Stimulated activated CD4-positive, alpha-beta T cell treated with anti-CD3 and anti-CD28 coated beads, Interleukin-2, amount 100 ng/mL, for 24 hours (primary cell): ENCODE data around the gene DKK3.

Source experiments
- DNase-seq, 2 donors: peaks; one replicate each; pipeline ENCODE4 v3.0.0-alpha.2; 2020

Gene DKK3

DNA sequence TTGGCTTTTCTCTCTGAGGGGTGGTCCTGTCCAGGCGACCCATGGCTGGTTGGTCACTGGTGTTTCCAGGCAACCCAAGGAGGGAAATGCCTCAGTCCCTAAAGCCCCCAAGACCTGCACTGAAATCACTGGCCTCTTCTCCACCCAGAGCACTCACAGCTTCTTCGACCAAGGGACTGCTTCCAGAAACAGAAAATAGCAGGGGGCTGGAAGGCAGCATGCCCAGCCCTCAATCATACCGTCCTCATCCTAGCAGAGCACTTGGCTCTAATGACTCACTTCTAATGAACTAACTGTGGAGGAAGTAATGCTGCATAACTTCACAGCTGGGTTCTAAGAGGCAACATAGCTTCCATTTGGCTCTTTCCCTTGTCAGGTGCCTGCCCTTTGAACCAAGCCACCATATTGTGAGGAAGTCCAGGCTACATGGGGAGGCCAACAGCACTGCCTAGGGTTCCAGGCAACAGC lies 27.6 kb downstream of the DKK3 start:
- no peak for DNase-seq

DNA sequence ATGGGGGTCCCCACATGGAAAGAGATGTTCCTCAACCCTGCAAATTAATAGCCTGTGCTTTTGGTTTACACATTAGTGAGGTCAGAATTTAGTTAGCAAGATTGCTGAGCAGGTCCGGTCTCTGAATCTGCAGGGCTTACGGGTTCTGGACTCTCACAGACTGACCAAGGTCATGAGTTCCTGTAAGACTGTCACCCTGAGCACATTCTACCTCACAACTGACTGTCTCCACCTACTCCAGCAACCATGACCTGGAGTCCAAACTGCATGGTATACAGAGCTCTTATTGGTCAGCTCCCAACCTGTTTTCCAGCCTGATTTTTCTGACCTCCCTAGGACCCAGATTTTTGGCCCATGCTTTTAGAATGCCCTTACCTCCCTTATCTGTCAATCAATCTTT lies 28.2 kb downstream of the DKK3 start:
- no peak for DNase-seq

DNA sequence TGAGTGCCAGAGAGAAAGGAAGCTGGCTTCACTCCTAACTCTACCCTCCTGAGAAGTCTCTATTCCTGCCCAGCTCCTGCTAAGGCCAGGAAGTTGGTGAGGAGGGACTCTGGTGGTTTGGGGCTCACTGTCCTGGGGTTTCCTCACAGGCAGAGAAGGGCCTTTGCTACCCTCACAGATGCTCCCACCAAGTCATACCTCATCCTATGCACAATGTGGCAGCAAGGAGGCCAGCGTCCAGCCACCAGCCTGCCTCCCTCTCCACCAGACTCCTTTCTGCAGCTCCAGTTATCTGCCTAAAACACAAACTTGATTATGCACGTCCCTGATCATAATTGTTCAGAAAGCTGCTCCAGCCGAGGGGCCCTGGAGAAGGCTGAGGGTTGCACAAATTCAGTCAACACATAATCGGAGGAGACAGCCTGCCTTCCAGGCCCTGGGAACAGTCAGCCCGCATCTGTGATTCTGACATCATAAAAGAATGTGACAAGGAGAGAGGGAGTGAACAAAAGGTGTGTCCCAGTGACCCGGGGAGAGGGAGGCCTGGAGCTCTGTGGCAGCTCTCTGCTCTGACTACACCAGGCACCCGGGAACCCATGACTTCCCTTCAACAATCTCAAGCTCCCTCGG lies 28.8 kb downstream of the DKK3 start:
- DNase-seq: no peak

GRCh38 chr11:11978792-11979487 lies 29.5 kb downstream of the DKK3 start:
- DNase-seq: no peak

DNA sequence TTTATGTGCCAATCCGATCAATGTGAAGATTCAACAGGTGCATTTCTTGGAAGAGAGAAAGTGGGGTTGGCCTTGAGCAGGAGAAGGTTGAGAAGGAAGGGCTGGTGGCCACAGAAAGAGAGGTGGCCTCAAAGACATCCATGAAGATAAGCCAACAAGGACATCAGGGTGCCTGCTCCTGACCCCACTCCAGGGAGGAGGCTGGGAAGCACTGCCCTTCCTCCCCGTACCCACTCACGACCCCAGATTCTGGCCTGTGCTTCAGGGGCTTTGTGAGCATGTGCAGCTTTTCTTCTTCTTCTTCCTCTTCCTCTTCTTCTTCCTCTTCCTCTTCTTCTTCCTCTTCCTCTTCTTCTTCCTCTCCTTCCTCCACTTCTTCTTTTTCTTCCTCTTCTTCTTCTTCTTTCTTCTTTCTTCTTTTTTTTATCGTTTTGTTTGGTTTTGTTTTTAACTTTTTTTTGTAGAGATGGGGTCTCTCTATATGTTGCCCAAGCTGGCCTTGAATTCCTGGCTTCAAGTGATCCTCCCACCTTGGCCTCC lies 30.3 kb downstream of the DKK3 start:
- DNase-seq: no peak

DNA sequence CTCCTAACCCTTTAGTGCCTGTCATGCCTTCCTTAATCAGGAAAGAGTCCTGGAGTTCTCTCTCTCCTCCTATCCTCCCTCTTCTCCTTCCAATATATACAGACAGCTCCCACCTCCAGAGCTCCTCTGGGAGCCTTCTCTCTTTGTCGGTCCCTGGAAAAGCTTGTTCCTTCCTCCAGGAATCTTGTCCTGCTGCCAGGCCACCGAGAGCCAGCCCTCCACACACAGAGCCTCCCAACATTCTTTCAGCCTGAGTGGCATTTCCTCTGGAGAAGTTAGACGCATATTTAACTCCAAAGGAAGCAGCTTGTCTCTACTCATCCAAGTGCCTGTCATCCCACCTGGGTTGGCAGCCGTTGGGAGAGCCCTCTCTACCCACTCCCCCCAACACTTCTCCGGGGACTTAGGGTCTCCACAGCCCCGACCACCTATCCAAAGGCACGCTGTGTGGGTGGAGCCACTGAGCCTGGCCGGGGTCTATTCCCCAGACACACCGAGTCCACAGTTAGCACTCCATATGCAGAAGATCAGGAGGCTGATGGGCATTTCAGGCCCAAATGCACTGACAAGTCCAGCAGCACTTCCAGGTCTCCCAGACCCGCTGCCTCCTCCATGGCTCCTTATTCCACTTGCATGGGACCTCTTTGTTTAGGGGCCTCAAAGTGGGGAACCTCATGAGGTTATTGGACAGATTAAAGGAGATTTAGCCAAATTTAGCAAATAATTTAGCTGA lies 31.1 kb downstream of the DKK3 start:
- DNase-seq: no peak

GRCh38 chr11:11976481-11977127 lies 31.8 kb downstream of the DKK3 start:
- DNase-seq: peak in 1 of 2 donors; percentile 9

DNA sequence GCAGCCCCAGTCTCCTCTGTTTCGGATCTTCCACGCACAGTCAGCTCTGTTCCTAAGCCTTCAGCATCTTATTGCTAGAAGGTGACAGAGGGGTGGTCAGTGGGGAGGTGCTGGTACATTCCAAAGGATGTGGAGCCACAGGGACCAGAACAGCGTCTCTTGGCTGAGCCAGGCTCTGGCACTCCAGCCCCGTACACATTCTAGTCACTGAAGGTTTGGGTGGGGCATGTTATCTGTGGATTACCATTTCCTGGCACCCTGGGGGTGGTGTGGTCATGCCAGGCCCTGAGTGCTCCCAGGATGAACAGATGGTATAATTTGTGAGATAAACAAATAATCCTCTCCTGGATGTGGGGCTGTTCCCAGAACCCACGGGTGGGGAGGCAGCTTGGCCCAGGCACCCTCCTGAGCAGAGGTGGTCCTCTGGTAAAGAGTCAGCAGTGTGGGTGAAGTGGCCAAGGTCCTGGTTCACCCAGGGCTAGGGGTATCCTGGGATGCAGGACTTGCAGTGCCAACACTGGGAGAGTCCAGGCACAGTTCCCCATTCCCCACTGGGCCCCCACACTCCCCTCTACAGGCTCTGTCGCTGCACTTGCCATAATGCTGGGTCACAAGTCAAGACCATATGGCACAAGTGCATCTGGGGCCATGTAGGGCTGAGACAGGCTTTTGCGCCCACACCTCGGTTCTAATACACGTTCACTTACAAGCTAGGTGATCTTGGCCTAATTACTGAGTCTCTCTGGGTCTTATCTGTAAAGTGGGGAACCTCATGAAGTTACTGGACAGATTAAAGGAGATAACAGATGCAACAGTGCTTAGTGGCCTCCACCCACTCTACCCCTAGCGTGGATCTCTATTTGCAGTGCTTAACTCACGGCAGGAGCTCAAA lies 33.0 kb downstream of the DKK3 start:
- peak in 1 of 2 donors; percentile 10 for DNase-seq

DNA sequence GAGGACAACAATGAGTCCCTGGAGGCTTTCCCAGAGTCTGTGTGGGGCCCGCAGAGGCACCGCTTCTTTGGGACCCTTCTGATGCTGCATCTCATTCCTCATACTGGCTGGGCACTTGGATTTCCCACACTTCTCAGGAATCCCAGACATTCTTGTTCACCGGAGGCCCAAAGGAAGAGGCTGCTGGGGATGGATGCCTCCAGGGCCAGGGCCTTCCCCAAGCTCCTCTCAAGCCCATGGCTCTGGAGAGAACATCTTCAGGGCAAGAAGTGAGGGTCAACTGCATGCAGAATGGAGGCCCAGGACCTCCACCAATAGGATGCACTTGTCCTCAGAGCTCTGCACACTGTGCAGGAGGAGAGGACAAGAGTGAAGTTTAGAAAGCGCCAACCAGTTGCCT lies 34.6 kb downstream of the DKK3 start:
- no peak for DNase-seq

GRCh38 chr11:11973361-11973800 lies 35.0 kb downstream of the DKK3 start:
- no peak for DNase-seq

GRCh38 chr11:11972730-11973341 lies 35.6 kb downstream of the DKK3 start:
- DNase-seq: no peak

DNA sequence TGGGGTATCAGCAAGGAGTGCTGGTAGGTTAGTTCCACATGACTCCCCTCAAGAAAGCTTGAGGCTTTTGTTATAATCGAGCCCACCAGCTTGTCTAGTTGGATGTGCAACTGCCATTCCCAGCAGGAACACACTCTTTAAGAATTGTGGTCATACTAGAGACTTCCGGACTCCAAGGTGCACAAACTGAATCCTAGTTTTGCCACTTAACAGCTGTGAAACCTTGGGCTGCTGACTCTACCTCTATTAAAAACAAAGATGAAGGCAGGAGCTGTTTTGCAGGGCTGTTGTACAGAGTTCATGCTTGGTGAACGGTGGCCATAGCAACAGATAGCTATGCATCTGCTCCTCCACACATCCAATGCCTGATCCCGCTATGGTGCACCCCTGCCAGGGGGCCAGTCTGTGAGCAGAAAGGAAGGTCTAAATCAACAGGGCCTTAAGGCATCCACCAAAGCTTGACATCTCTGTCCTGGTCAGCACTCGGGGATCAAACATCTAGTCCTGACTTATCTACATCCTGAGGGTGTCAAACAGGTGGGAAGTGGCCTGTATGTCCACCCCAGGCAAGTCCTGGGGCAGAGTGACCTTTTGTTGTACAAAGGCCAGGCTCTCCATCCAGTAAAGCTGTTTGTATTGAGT lies 36.4 kb downstream of the DKK3 start:
- no peak for DNase-seq

DNA sequence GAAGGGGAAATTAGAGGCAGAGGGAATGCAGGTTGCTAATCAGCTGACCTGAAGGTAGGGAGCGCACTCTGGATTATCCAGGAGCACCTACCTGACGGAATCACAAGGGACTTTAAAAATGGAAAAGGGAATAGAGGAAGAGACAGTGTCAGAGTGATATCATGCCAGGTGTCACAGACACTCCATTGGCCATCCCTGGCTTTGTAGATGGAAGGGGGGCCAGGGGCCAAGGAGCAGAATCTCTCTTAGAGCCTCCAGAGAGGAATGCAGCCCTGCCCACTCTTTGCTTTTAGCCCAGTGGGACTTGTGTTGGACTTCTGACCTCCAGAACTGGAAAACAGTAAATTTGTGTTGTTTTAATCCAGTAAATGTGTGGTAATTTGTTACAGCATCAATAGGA lies 37.9 kb downstream of the DKK3 start:
- DNase-seq: no peak

GRCh38 chr11:11969380-11970215 lies 38.8 kb downstream of the DKK3 start:
- no peak for DNase-seq

DNA sequence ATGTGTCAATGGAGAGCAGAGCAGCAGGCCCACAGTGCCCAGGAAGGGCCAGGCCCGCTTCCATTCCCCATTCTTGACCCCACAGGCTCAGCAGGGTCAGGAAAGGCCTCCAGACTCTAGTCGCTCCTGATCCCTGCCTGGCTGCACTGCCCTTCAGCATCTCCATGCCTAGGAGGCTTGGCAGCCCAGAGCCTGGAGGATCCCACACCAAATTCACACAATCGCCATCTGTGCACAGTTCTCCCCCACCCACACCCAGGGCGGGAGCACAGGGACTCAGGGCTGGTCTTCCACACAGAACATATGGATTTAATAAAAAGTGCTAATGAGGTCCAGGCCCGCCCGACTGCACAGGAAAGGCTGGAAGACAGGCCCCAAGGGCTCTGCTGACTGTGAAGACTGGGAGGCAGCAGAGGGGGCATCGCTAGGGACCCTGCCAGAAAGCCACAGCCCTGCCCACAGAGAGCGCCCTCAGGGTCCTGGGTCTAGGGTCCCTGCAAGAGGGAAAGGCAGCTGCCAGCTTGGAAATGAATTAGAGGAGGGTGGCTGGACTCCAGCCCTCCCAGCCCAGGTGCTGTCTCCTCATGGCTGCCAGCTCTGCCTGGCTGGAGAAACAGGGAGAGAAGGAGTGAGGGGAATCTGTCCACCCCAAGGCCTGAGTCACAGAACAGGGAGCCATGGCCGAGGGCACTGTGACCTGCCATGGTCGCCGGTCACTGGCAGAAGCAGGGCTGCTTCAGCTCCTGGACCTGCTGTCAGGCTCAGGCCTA lies 39.7 kb downstream of the DKK3 start:
- DNase-seq: no peak

DNA sequence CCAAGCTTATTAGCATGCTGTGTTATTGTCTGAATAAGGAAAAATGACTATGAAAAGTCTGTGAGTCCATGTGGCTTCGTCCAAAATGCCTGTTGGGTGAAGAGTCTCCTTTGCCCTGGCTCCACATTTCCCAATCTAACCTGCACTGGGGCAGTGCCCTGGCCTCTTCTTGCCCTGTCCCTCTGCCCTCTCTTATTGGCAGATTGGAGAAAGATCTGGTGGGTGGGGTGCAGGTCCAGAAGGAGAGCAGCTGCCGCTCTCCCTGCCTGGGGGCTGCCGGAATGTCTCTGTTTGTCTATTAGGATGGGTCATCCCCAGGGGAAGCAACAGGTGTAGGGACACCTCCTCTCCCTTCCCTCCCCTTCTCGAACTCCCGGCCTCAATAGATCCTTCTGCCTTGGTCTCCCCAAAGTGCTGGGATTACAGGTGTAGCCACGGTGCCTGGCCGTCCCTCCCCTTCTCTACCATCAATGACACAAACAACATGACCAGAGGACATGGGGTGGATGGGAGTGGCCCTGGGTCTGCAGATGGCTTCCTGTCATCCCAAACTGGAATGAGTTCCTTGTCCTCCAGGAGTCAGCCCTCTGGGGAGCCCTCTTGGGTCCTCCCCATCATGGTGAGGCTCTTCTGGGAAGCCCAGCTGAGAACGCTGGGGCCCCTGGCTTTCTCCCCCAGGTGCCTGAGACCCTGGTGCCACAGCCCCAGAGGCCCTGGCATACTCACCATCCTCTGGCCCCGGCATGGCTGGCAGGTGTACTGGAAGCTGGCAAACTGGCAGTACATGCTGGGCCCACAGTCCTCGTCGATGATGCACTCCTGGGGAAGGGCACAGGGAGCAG lies 40.5 kb downstream of the DKK3 start:
- no peak for DNase-seq

- DNase-seq: peak; percentile 71 to 81
Measured at GRCh38 chr11:11966826-11967668, 41.4 kb downstream of the DKK3 start.
